ENCODE results near the gene ATE1.
"Not testable (repeated sequence)": the region's sequence is repeated elsewhere in the genome, so short reads cannot be mapped to it uniquely, and the experiment has no call there.

ATE1 gene

GRCh38 chr10:121930268-121931085, 2.6 kb upstream of the ATE1 start:
- not testable (repeated sequence) for DNase-seq (ENCODE audit: low read depth in 2 of 2)

DNA sequence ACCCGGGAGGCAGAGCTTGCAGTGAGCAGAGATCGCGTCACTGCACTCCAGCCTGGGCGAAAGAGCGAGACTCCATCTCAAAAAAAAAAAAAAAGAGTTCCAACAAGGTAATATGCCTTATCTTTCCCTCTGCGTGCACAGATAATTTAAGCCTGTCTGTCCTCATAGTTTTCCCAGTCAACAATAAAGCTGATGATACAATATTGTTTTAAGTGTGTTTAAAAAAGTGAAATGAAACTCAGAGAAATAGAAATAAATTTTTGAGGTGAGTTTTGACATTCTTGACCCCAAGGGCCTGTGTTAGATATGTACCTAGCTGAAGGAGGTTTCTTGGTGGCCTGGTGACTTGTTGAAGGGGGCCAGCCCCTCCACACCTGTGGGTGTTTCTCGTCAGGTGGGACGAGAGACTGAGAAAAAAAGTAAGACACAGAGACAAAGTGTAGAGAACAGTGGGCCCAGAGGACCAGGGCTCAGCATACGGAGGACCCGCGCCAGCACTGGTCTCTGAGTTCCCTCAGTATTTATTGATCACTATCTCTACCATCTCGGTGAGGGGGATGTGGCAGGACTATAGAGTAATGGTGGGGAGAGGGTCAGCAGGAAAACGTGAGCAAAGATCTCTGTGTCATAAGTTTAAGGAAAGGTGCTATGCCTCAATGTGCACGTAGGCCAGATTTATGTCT, 1.9 kb upstream of the ATE1 start:
- DNase-seq (ENCODE audit: low read depth in 2 of 2), result not testable (repeated sequence)

DNA sequence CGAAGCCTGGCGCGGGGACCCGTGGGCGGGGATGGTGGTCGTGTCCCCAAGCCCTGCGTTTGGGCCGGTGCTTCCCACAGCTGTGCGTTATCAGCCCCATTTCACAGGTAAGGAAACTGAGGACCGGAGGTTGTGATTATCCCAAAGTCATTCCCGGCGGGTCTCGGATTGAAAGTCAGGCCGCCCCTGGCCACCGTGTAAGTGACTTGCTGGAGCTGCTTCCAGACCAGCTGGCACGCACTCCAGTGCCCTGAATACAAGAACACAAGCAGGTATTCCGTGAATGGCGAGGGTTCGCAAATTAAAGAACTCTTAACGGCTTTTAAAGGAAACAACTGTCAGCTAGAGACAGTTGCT, 675 bp upstream of the ATE1 start:
- no peak for DNase-seq (ENCODE audit: low read depth in 2 of 2)

DNA sequence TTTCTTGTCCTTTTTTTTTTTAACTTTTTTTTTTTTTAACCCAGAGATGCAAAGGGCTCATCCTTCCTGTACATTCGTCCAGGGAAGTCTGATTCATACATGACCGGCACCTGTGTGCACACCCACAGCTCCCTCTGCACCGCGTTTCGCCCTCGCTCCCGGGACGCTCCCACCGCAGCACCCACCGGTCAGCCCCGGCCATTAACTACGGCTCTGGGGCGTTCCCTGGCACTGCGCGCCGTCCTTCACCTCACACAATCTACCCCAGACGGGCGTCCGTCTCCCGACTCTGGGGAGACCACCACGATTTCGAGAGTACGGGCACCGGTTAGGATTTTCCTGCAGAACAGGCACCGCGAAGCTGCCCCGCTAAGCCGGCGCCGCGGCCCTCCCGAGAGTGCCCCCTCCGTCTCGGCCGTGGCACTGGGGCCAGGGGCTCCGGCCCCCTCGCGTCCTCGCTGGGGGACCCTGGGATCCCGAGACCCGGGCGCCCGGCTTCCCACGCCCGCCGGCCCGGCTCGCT, 452 bp downstream of the ATE1 start:
- peak in 1 of 2 donors; percentile 1 for DNase-seq (ENCODE audit: low read depth in 2 of 2)

GRCh38 chr10:121926671-121927317, 1.0 kb downstream of the ATE1 start:
- no peak for DNase-seq (ENCODE audit: low read depth in 2 of 2)

DNA sequence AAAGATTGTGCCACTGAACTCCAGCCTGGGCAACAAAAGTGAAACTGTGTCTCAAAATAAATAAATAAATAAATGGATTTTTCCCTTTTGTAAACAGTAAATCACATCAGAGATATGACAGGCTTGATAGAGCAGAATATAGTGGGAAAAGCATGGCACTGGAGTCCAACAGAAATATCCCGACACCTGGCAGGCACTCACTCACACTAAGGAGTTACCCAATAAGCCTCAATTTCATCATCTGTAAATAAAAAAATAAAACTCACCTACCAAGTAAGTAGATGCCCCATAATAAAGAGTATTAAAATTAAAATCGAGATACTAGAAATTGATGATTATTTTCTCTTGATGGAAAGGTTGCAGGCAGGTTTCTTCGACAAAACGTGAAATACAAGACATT, 1.7 kb downstream of the ATE1 start:
- no peak for DNase-seq (ENCODE audit: low read depth in 2 of 2)

DNA sequence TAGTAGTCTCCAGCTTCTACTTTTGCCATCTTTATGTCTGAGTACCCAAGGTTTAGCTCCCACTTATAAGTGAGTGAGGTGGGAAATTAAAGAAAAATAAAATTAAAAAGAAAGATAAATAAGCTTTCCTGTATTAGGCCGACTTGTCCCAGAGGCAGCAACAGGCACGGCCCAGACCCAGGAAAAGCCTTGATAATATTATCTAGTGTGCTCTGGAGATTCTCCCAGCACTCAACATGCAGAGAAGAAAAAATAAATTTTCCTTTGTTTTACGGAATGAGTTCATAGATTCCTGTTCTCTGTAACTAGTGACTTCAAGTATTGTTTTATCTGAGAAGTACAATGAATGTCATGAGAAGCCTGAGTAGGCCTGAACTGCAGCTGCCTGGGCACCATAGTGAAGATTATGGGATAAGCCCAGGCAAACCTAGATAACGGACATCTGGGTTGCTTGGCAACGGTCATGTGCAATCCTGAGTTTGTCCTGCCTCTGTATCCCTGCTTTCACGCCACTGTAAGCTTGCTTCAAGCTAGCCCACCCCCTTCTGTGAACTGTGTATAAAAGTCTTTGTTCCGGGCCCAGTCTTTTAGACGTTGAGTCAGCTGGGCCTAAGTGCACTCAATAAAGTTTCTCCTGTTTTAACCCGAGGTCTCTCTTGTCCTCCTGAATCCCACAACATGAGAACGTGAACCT, 6.4 kb downstream of the ATE1 start:
- DNase-seq (ENCODE audit: low read depth in 2 of 2), result no peak

DNA sequence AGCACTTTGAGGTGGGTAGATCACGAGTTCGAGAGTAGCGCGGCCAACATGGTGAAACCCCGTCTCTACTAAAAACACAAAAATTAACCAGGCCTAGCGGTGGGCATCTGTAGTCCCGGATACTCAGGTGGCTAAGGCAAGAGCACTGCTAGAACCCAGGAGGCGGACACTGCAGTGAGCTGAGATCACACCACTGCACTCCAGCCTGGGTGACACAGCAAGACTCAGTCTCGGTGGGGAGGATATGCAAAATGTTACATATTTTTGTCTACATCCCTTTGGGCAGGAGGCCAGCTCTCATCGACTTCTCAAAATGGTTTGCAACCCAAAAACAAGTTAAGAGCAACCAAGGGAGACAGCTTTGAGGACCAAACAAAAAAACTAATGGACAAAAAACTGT, 8.2 kb downstream of the ATE1 start:
- DNase-seq (ENCODE audit: low read depth in 2 of 2), result no peak

GRCh38 chr10:121918800-121919199, 9.0 kb downstream of the ATE1 start:
- not testable (repeated sequence) for DNase-seq (ENCODE audit: low read depth in 2 of 2)

GRCh38 chr10:121914661-121915060, 13.2 kb downstream of the ATE1 start:
- DNase-seq (ENCODE audit: low read depth in 2 of 2), result no peak

GRCh38 chr10:121911421-121911697, 16.5 kb downstream of the ATE1 start:
- DNase-seq (ENCODE audit: low read depth in 2 of 2), result no peak

- DNase-seq (ENCODE audit: low read depth in 2 of 2), result no peak
Measured at GRCh38 chr10:121910673-121911420, 17.0 kb downstream of the ATE1 start.

DNA sequence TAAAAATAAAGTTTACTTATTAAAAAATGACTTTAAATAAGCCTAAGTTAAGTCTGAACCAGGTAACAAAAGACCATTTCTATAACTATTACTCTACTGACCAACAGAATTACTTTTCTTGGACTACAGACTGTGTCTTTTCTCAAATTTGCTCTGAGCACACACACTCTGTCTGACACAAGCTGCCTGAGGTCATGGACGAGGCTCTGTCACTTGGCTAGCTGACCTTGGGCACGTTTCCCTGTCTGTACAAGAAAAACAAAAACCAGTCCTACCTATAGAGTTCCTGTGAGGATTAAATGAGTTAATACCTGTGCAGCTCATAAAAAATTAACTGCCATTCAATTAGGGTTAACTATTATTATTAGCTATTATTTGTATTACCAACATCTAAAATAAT, 22.9 kb downstream of the ATE1 start:
- no peak for DNase-seq (ENCODE audit: low read depth in 2 of 2)

GRCh38 chr10:121900443-121901174, 27.2 kb downstream of the ATE1 start:
- DNase-seq (ENCODE audit: low read depth in 2 of 2), result no peak

- DNase-seq (ENCODE audit: low read depth in 2 of 2), result no peak
Measured at GRCh38 chr10:121899727-121900126, 28.1 kb downstream of the ATE1 start.

DNA sequence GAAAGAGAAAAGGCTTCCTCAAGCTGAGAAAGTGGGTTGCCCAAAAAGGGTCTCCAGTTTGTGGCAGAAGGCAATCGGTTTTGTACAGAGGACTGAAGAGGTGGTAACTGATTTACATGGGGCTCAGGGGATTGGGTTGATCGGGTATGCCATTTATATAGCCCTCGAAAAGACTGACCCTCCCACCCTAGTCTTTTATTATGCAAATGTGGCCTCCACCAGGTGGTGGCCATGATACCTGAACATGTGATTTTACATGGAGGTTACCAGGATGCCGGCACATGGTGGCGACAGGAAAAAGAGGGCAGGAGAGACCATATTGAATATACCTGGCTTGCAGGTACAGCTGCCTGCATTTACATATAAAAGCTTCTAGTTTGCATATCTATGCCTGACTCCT, 36.7 kb downstream of the ATE1 start:
- no peak for DNase-seq (ENCODE audit: low read depth in 2 of 2)

GRCh38 chr10:121889212-121889611, 38.6 kb downstream of the ATE1 start:
- DNase-seq (ENCODE audit: low read depth in 2 of 2), result no peak

DNA sequence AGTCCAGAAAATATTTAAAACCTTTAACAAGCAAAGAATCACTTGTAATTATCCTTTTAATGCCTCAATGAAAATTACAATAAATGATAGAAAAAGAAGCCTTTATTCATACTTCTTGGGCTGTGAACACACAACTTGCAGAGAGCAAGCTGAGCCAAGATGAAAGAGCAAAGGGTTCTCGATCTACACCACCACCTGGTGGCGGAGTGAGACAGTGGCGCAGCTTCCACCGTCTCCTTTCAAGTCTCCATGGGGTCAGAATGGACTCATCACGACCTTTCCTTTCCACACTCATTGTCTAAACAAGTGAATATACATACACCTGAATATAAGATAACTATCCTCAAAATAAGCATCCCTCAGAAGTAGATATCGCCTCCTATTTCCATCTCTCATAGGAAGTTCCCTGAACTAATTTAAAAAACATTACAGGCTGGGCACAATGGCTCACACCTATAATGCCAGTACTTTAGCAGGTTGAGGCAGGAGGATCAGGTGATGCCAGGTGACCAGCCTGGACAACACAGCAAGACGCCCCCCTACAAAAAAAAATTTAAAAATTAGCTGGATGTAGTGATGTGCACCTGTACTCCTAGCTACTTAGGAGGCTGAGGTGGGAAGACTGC, 40.7 kb downstream of the ATE1 start:
- peak in 1 of 2 donors; percentile 1 for DNase-seq (ENCODE audit: low read depth in 2 of 2)

DNA sequence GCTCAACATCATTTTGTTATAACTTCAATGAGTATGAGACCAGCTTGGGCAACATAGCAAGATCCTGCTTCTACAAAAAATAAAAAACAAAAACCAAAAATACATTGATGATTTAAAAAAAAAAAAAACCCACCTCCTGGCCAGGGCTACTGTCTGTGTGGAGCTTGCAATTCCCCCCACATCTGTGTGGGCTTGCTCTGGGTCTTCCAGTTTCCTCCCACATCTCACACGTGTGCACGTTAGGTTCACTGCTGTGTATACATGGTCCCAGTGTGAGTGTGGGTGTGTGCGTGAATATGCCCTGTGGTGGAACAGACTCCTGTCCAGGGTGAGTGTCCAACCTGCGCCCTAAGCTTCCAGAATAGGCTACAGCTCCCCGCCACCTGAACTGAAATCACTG, 41.6 kb downstream of the ATE1 start:
- no peak for DNase-seq (ENCODE audit: low read depth in 2 of 2)

GRCh38 chr10:121880895-121881294, 46.9 kb downstream of the ATE1 start:
- no peak for DNase-seq (ENCODE audit: low read depth in 2 of 2)

Measured in stimulated activated CD8-positive, alpha-beta memory T cell treated with anti-CD3 and anti-CD28 coated beads, Interleukin-15, amount 100 ng/mL, for 4 hours (primary cell).